HCT116 (cell line): ENCODE data around the gene CLIP4.

ENCODE experiments used
- CEBPB ChIP-seq: IDR thresholded peaks from 2 replicates; pipeline ENCODE4 v1.6.1; 2012; ENCODE audit warnings: low read depth
- EZH2 ChIP-seq: fragments of 200-600 bp; sonication (generic); IDR thresholded peaks from 2 replicates; pipeline ENCODE4 v1.6.1; 2017; ENCODE audit warnings: antibody characterized with exemption, mixed run types
- POLR2A ChIP-seq: IDR thresholded peaks from 2 replicates; pipeline ENCODE4 v1.7.0; 2011; ENCODE audit warnings: borderline replicate concordance; ENCODE audit not compliant: insufficient read depth, insufficient read length; ENCODE audit errors: extremely low read depth
- REST ChIP-seq: IDR thresholded peaks from 2 replicates; pipeline ENCODE4 v1.6.1; 2012; ENCODE audit warnings: low read depth
- TF ChIP-seq, protein P1 (sequence below): IDR thresholded peaks from 2 replicates; pipeline ENCODE4 v1.6.1; 2011; ENCODE audit warnings: mild to moderate bottlenecking, low read length, moderate library complexity; ENCODE audit not compliant: insufficient replicate concordance; ENCODE audit errors: extremely low read depth
- TF ChIP-seq, protein P2 (sequence below), 3 experiments: fragments of 200-600 bp in 1 of 3; sonication (generic) in 1 of 3; IDR thresholded peaks in 2 of 3; conservative IDR thresholded peaks in 1 of 3; 2 replicates each; pipeline ENCODE4 v1.5.1; 2012 to 2017; ENCODE audit warnings: low read depth in 2 of 3, low read length in 2 of 3, antibody characterized with exemption in 1 of 3, borderline replicate concordance in 1 of 3, control low read depth in 1 of 3, mild to moderate bottlenecking in 1 of 3, mixed read lengths in 1 of 3, mixed run types in 1 of 3, moderate library complexity in 1 of 3; ENCODE audit not compliant: insufficient read depth in 1 of 3
- TF ChIP-seq, protein P3 (sequence below): IDR thresholded peaks from 2 replicates; pipeline ENCODE4 v1.6.1; 2012

GRCh38 chr2:29074411-29074810 lies 40.8 kb upstream of the CLIP4 start, which contains the start of gene PCARE:
- TF ChIP-seq POLR2A: no peak
- TF ChIP-seq, protein P1, sequence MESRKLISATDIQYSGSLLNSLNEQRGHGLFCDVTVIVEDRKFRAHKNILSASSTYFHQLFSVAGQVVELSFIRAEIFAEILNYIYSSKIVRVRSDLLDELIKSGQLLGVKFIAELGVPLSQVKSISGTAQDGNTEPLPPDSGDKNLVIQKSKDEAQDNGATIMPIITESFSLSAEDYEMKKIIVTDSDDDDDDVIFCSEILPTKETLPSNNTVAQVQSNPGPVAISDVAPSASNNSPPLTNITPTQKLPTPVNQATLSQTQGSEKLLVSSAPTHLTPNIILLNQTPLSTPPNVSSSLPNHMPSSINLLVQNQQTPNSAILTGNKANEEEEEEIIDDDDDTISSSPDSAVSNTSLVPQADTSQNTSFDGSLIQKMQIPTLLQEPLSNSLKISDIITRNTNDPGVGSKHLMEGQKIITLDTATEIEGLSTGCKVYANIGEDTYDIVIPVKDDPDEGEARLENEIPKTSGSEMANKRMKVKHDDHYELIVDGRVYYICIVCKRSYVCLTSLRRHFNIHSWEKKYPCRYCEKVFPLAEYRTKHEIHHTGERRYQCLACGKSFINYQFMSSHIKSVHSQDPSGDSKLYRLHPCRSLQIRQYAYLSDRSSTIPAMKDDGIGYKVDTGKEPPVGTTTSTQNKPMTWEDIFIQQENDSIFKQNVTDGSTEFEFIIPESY: no peak
- no peak for TF ChIP-seq EZH2
- TF ChIP-seq, protein P2, sequence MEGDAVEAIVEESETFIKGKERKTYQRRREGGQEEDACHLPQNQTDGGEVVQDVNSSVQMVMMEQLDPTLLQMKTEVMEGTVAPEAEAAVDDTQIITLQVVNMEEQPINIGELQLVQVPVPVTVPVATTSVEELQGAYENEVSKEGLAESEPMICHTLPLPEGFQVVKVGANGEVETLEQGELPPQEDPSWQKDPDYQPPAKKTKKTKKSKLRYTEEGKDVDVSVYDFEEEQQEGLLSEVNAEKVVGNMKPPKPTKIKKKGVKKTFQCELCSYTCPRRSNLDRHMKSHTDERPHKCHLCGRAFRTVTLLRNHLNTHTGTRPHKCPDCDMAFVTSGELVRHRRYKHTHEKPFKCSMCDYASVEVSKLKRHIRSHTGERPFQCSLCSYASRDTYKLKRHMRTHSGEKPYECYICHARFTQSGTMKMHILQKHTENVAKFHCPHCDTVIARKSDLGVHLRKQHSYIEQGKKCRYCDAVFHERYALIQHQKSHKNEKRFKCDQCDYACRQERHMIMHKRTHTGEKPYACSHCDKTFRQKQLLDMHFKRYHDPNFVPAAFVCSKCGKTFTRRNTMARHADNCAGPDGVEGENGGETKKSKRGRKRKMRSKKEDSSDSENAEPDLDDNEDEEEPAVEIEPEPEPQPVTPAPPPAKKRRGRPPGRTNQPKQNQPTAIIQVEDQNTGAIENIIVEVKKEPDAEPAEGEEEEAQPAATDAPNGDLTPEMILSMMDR (IDR thresholded peaks at IDR 0.05 in 2 of 3, conservative IDR thresholded peaks at IDR 0.05 in 1 of 3; ENCODE audit: borderline replicate concordance in 1 of 3, insufficient read depth in 1 of 3, low read depth in 2 of 3, low read length in 2 of 3): no peak
- TF ChIP-seq REST: no peak
- TF ChIP-seq, protein P3, sequence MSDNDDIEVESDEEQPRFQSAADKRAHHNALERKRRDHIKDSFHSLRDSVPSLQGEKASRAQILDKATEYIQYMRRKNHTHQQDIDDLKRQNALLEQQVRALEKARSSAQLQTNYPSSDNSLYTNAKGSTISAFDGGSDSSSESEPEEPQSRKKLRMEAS: no peak
- TF ChIP-seq CEBPB: no peak
